ENCODE data around the gene CDH13. TPM values are rescaled to one million over a fixed set of nuclear protein-coding genes. Genes with fewer than 3 reads are reported as not detected.

The CDH13 gene
- total RNA-seq, 2 donors from 2014 or later = 4.1 to 7.1 TPM

GRCh38 chr16:82643936-82644630 lies 17.3 kb downstream of the CDH13 start:
- ATAC-seq = no peak
- intact Hi-C loops (cut with DNase I, micrococcal nuclease) = no loop called here
- no peak for DNase-seq

- ATAC-seq (no peak), DNase-seq (no peak)
- intact Hi-C loops (cut with DNase I, micrococcal nuclease) = no loop called here
These were observed 19.7 kb downstream of the CDH13 start for GRCh38 chr16:82646504-82646903.

- intact Hi-C loops (cut with DNase I, micrococcal nuclease) = no loop called here
- DNase-seq (no peak), ATAC-seq (no peak)
These were observed 23.0 kb downstream of the CDH13 start for GRCh38 chr16:82649766-82650165.

- no peak for DNase-seq
- intact Hi-C loops (cut with DNase I, micrococcal nuclease) = no loop called here
These were observed 24.0 kb downstream of the CDH13 start for GRCh38 chr16:82650804-82651203.

GRCh38 chr16:82651921-82652601 lies 25.3 kb downstream of the CDH13 start:
- DNase-seq (no peak), ATAC-seq (peak; percentile 97)
- intact Hi-C loops (cut with DNase I, micrococcal nuclease) = no loop called here

More at GRCh38 chr16:82650804-82651203, 24.0 kb downstream of the CDH13 start:
- no peak for ATAC-seq

GRCh38 chr16:82652826-82653225 lies 26.1 kb downstream of the CDH13 start:
- intact Hi-C loops (cut with DNase I, micrococcal nuclease) = no loop called here
- ATAC-seq = no peak
- DNase-seq = no peak

GRCh38 chr16:82653550-82654511 lies 27.1 kb downstream of the CDH13 start:
- intact Hi-C loops (cut with DNase I, micrococcal nuclease) = no loop called here
- ATAC-seq (no peak), DNase-seq (no peak)

- intact Hi-C loops (cut with DNase I, micrococcal nuclease) = no loop called here
- DNase-seq (peak in 1 of 2 donors; percentile 34), ATAC-seq (no peak)
These were observed 28.4 kb downstream of the CDH13 start for GRCh38 chr16:82655072-82655714.

GRCh38 chr16:82655720-82656490 lies 29.1 kb downstream of the CDH13 start:
- intact Hi-C loops (cut with DNase I, micrococcal nuclease) = no loop called here
- DNase-seq = no peak
- no peak for ATAC-seq

GRCh38 chr16:82657239-82657638 lies 30.5 kb downstream of the CDH13 start:
- DNase-seq (no peak), ATAC-seq (no peak)
- intact Hi-C loops (cut with DNase I, micrococcal nuclease) = no loop called here

GRCh38 chr16:82657786-82658185 lies 31.0 kb downstream of the CDH13 start:
- no peak for DNase-seq
- intact Hi-C loops (cut with DNase I, micrococcal nuclease) = no loop called here
- no peak for ATAC-seq

- intact Hi-C loops (cut with DNase I, micrococcal nuclease) = no loop called here
- no peak for ATAC-seq
- DNase-seq = no peak
These were observed 32.0 kb downstream of the CDH13 start for GRCh38 chr16:82658796-82659195.

GRCh38 chr16:82660075-82660645 lies 33.4 kb downstream of the CDH13 start:
- DNase-seq = no peak
- no peak for ATAC-seq

GRCh38 chr16:82660966-82661365 lies 34.2 kb downstream of the CDH13 start:
- intact Hi-C loops (cut with DNase I, micrococcal nuclease) = no loop called here

More at GRCh38 chr16:82660075-82660645, 33.4 kb downstream of the CDH13 start:
- intact Hi-C loops (cut with DNase I, micrococcal nuclease) = no loop called here

GRCh38 chr16:82664181-82664580 lies 37.4 kb downstream of the CDH13 start:
- ATAC-seq (no peak), DNase-seq (no peak)
- intact Hi-C loops (cut with DNase I, micrococcal nuclease) = no loop called here

More at GRCh38 chr16:82660966-82661365, 34.2 kb downstream of the CDH13 start:
- DNase-seq (no peak), ATAC-seq (no peak)

- intact Hi-C loops (cut with DNase I, micrococcal nuclease) = no loop called here
- no peak for ATAC-seq
- no peak for DNase-seq
These were observed 38.3 kb downstream of the CDH13 start for GRCh38 chr16:82665025-82665424.

- no peak for ATAC-seq
- DNase-seq = no peak
- intact Hi-C loops (cut with DNase I, micrococcal nuclease) = no loop called here
These were observed 40.7 kb downstream of the CDH13 start for GRCh38 chr16:82667437-82667836.

- DNase-seq = no peak
- ATAC-seq = no peak
- intact Hi-C loops (cut with DNase I, micrococcal nuclease) = no loop called here
These were observed 41.3 kb downstream of the CDH13 start for GRCh38 chr16:82668094-82668493.
